HG02642 (cell line): ENCODE results near the gene LARGE1.

Experiments
- ATAC-seq: cut with Tn5 transposase; IDR thresholded peaks from one replicate; pipeline ENCODE4 v1.9.1; 2021; ENCODE audit warnings: mild to moderate bottlenecking; ENCODE audit not compliant: unreplicated experiment, poor library complexity

Gene LARGE1

DNA sequence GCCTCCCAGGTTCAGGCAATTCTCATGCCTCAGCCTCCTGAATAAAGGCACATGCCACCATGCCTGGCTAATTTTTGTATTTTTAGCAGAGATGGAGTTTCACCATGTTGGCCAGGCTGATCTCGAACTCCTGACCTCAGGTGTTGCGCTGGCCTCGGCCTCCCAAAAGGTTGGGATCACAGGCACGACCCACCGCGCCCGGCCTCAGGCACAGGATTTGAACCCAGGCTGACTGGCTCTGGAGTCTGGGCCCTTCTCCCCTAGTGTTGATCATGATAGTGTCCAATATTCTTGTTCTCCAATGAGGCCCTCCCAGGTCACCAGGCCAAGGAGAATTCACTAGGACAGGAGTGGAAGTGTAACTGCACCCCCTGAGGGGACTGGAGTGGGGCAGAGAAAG, 401.9 kb downstream of the LARGE1 start:
- ATAC-seq = no peak

DNA sequence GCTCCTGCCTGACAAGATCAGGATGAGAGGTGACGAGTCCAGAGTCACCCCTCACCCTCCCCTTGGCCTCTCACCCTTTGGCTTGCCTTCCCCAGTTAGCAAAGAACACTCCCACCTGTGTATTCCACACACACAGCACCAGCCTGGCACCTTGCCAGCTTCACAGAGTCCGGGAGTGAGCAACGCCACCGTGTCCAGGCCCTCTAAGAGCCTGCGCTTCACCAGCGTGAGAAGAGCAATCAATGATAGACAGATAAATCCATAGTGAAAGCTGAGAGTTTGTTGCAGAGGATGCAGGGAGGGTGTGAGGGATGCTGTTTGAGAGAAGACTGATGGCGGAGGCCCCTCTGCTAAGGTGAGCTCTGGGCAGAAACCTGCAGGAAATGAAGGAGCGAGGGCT, 404.5 kb downstream of the LARGE1 start:
- ATAC-seq = no peak

DNA sequence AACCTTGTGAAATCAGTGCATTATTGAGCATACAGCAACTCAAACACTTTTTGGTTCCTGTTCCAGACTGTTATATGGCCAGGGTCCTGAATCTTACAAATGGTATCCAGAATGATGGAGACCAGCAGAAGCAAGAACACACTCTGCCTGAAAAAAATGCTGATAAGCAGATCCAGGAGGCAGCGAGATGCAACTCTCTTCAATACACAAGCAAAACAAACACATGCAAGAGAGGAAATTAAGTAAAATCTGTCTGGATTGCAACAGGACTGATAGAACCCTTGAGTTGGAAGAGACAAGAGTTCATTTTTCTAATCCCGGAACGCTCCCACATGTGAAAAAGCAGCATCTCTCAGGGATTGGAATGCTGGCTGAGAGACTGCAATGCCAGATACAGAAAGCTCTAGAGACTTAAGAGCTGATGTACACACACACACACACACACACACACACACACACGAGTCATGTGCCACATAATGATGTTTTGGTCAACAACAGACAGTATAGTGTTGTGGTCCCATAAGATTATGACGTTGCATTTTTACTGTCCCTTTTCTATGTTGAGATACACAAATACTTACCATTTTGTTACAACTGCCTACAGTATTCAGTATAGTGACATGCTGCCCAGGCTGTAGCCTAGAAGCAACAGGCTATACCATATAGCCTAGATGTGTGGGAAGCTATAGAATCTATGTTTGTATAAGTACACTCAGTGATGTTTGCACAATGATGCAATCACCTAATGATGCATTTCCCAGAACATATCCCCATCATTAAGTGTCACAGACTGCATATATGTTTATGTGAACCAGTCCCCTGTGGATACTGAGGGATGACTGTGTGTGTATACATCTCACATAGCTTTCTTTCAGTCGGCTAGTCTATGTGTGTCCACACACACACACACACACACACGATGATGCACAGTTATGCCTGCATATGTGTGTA, 406.6 kb downstream of the LARGE1 start:
- ATAC-seq = no peak

GRCh38 chr22:33512908-33513307, 407.4 kb downstream of the LARGE1 start:
- no peak for ATAC-seq

DNA sequence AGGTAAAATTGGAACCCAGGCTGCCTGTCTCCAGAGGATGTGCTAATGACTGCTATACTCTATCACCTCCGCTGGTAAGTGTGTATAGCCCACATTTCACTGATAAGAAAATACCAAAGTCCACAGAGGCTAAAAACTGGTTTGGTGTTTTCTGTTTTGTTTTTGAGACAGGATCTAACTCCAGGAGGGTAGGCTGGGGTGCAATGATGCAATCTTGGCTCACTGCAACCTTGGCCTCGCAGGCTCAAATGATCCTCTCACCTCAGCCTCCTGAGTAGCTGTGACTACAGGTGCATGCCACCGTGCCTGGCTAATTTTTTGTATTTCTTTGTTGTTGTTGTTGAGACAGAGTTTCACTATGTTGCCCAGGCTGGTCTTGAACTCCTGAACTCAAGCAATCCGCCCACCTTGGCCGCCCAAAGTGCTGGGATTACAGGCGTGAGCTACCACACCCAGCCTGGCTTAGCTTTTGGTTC, 409.8 kb downstream of the LARGE1 start:
- ATAC-seq = no peak

- ATAC-seq = no peak
Observed at GRCh38 chr22:33504941-33505625, 415.2 kb downstream of the LARGE1 start.

DNA sequence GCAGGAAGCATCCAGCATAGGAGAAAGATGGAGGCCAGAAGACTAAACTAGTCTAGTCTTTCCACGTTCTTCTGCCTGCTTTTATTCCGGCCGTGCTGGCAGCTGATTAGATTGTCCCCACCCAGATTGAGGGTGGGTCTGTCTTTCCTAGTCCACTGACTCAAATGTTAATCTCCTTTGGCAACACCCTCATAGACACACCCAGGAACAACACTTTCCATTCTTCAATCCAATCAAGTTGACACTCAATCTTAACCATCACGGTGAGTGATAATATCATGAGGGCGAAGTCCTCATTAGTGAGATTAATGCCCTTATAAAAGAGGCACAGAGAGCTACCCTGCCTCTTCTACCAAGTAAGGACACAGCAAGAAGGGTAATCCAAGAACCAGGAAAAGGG, 424.2 kb downstream of the LARGE1 start:
- ATAC-seq = no peak

DNA sequence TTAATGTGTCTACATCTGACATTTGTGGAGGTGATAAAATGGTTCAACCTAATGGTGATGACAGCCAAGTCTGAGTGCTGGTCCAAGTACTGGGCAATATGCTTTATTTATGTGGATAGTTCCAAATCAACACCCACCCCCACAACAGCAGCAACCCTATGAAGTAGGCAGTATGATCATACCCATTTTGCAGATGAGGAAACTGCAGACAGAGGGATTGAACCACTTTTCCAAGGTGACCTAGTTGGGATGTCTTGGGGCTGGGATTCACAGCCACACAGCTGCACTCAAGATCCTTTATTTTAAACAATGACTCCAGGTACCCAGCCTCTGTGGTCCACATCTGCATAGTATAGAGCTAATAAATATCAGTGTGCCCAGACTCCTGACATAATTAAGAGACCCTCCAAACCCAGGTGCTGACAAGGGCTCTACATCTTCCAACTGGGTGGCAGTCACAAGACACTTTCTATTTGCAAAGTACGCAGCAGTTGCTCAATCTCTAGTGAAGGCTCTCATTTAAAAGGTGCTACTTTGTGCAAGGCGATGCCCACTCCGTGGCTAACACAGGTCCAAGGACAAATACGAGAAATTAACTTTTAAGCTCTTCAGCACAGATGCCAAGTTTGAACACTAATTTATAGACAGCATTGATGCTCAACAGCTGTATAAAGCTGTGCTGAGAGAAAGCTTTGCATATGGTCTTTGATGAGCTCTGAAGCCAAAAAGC, 426.6 kb downstream of the LARGE1 start:
- no peak for ATAC-seq

DNA sequence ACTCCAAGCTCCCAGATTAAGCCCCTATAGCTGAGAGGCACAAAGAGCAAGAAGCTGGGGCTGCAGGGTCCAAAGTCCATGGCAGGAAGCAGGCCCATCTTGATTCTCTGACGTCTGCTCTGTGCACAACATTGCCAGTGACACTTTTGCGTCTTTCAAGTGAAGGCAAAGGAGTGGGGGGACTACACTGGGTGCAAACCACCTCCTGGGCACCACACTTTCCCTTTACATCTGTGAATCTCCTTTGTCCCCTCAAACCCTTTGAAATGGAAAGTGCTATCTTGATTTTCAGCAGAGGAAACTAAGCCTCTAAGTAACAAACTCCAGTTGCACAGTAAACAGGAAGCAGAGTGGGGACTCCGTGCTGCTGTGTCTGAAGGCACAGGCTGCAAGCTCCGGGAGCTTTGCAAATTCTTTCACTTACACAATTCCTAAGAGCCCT, 428.0 kb downstream of the LARGE1 start:
- no peak for ATAC-seq

GRCh38 chr22:33487041-33487716, 433.1 kb downstream of the LARGE1 start:
- ATAC-seq = no peak

GRCh38 chr22:33481550-33481949, 438.7 kb downstream of the LARGE1 start:
- no peak for ATAC-seq

DNA sequence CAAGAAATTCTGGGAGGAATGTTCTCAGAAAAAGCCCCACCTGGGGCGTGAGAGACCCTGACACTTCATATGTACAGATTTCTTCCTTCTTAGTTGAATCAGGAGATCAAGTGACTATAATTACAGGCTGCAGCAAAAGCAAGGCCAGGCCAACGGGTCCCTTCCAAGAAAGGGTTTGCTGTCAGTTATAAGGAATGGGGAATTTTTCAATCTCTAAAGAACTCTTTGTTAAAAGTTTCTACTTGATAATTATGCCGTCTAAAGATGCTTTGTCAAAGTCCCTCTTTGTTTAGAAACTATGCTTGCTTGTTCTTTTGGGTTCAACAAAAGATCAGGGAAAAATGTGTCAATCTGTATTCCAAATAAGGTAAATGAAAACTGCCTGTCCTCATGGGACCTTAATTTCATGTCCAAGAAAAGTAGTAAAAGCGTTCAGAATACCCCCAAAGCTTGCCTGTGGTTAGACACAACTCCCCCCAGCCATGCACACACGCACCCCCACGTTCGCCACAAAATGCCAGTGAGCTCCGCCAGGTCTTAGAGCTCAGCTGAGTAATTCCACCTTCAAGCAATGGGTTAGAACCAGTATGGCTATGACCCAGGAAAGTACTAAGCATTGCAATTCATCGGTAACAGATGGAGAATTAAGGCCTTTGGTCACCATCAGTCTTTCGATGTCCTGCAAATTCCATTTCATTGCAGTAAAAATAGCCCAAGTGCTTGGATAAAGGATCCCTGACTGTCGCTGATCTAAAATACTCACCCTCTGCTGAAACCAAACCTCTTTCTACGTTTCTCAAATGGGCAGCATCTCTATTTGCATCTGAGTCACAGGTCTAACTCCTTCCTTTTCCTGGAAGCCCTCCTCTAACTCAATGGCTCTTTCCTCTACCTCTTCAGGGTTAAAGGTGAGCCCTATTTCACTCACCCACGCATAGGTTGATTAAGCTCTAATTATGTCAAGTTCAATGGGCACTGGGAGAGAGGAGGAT, 442.9 kb downstream of the LARGE1 start:
- no peak for ATAC-seq

GRCh38 chr22:33476716-33477115, 443.6 kb downstream of the LARGE1 start:
- ATAC-seq = no peak

GRCh38 chr22:33476206-33476605, 444.1 kb downstream of the LARGE1 start:
- no peak for ATAC-seq

GRCh38 chr22:33474587-33474986, 445.7 kb downstream of the LARGE1 start:
- ATAC-seq = no peak

DNA sequence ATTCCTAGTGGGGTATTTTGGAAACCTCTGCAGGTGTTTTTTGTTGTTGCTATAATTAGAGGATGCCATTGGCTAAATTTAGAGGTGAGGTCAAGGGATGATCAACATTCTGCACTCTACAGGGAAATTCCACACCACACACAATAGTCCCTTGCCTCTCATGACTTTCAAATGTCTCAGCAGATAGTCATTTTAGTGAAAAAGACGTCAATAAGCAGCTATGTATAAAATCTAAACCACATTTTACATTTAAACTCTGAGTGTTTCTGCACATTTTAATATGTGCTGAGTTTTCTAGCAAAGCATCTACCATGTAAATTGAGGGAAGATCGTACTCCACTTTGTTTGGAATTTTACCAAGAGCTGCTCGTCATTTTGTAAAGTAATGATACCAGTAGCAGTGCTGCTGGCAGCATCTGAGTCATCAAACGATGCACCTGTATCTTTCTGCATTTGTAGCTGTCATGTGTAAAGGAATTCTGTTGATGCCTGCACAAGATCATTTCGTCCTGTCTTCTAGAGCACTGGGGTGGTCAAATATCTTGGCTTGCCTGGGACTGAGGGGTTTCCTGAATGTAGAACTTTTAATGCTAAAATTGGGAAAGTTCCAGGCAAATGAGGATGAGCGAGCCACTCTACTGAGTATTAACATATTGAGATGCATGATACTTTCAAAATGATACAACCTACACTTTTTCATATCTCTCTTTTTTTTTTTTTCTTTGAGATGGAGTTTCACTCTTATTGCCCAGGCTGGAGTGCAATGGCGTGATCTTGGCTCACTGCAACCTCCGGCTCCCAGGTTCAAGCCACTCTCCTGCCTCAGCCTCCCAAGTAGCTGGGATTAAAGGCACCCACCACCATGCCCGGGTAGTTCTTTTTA, 447.6 kb downstream of the LARGE1 start:
- ATAC-seq = peak; percentile 53

GRCh38 chr22:33470456-33470855, 449.8 kb downstream of the LARGE1 start:
- ATAC-seq = no peak

DNA sequence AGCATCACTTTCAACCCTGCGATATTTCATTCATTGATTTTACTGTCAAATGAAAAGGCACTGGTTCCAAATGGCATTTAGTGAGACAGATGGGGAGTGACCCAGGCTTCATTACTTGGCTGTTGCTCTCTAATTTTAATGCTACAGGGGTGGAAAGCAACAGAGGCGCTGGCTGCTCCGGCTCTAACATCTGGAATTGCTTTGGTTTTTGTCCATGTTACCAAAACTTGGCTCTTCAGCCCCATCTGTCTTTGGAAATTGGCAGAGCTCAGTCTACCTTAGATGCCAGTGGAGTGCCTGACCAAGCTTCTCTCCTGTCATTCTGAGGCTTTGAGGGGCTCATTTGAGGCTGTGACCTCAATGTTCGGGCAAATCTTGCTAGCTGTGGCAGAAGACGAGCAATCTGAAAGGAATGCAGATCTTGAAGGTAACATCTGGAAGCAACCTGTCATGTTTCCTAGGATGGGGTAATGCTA, 452.6 kb downstream of the LARGE1 start:
- no peak for ATAC-seq
